NCI-H1436 treated with DMSO at 0.1 percent for 48 hours (cell line): ENCODE results near the gene UBE2E2.

Experiments
- DNase-seq: peaks from one replicate; lab custom pipeline; 2025; lab: John Stamatoyannopoulos, UW

The UBE2E2 gene

DNA sequence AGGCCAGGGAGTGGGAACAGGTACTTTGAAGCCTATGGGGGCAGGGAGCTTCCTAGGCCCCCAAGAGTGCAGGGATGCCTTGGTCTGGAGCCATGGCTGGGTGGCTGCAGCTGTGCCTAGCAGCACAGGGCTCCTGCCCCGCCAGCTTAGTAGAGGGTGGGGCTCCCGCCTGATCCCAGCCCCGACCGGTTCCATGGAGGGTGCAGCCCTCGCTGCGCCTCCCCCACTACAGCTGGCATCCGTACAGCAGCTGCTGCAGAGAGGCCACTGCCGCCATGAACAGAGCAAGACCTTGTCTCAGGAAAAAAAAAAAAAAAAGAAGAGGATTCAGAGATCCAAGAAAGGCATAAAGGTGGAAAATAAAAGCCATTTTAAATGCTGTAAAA lies 277.2 kb downstream of the UBE2E2 start:
- DNase-seq = no peak

DNA sequence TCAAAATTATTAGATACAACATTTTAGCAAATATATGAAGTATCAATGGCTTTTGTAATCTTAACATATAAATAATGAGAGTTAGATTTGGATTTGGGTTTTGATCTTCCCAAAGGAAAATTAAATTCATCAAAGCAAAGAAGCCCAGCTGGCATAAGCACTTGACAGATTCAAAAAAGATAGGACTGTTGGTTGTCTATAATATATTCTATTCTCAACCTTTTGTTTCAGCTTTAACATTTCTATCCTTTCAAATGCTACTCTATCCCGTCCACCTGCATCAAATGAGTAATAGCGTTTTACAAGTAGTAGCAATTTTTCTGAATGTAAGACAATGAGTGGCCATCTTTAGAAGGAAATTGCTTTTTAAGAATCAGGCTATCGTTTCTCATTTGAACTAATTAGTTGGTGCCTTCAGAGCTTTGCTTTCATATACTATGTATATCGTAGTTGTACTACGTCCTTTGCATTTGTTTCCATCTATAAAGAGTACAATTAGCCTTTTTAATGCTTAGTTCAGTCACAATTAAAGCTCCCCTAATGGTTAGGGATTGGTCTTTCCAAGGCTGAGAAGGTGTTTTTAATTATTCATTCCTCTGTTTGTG lies 278.0 kb downstream of the UBE2E2 start:
- no peak for DNase-seq

DNA sequence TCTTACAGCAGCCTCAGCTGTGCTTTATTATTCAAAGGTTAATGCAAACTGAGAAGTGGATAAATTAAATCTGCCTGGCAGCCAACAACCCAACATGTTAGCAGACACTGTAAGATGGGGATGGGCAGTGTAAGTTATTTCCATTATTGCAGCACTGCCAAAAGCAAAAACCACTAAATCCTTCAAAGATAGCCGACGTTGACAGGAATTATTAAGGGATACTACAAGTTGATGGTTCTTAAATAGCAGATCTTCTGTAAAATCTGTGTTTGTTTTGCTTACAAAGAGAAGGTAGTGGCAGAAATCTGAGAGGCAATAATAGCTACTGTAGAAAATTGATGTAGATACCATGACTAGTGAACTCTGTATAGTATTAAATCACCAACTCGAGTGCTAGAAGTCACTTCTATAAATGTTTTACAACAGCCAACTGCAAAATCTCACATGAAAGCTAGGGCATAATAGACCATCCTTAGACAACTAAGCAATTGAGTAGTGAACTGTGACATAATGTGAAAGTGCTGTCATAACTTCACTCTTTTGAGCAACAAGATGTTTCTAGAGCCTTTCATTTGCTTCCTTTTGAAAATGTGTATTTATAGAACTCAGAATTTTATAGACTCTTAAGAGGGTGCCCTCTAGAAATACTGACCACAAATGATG lies 278.6 kb downstream of the UBE2E2 start:
- no peak for DNase-seq

DNA sequence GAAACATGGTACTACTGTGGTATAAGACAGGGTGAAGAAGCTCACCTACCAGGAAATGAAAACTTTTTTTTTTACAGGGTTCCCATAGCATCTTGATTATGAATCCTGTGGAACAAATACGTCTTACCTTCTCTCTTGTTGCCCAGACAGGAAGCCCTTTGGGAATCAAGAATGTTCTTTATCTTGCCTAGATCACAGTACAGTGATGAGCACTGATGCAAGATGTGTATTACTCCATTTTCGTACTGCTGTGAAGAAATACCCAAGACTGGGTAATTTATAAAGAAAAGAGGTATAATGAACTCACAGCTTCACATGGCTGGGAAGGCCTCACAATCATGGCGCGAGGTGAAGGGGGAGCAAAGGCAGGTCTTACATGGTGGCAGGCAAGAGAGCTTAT lies 281.3 kb downstream of the UBE2E2 start:
- DNase-seq = no peak

DNA sequence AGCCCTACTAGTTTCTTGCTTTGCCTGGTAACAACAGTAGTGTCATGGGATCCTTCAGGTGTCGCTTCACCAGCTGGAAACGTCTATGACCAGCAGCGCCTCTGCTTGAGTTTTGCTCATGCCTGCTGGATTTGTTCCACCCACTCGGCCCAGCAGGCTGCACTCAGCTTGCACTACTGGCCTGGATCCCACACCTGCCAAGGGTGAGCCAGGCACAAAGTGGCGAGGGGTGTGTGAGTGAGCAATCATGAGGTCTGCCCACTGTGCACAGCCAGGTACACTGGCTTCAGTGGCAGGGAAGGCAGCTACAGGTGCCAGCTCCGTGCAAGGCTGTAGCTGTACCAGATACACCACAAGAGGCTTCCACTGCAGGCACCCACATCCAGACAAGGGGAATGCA lies 282.8 kb downstream of the UBE2E2 start:
- no peak for DNase-seq

DNA sequence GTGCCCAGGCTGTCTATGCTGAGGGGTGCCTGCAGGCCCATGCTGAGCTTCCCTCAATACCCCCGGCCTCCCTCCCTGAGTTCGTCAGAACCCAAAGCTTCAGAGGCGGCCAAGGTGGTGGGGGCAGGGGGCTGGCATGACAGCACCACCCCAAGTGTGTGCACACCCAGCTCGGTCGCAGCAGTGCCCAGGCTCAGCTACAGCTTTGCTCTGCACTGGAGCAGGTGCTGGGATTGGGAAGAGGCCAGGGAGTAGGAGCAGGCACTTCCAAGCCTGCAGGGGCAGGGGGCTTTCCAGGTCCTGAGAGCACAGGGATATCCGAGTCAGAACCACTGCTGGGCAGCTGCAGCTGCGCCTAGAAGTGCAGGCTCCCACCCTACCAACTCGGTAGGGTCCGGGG lies 283.9 kb downstream of the UBE2E2 start:
- DNase-seq = no peak

DNA sequence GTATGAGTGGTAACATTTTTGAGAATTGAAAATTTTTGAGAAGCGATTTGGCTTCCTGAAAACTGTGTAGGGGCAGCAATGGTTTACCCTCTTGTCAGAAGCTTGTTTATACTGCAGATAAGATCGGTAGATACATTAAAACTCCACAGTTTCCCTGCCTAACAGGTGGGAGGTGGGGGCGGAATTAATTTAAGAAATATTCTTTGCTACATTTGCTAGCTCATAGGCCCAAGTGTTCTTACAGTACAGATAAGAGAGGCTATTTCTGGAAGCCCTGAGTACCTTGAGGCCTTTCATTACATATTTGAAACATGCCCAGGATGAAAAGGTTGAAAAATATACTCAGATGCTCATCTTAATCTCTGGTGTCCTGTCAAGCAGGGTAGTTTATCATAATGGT lies 285.5 kb downstream of the UBE2E2 start:
- DNase-seq = no peak

DNA sequence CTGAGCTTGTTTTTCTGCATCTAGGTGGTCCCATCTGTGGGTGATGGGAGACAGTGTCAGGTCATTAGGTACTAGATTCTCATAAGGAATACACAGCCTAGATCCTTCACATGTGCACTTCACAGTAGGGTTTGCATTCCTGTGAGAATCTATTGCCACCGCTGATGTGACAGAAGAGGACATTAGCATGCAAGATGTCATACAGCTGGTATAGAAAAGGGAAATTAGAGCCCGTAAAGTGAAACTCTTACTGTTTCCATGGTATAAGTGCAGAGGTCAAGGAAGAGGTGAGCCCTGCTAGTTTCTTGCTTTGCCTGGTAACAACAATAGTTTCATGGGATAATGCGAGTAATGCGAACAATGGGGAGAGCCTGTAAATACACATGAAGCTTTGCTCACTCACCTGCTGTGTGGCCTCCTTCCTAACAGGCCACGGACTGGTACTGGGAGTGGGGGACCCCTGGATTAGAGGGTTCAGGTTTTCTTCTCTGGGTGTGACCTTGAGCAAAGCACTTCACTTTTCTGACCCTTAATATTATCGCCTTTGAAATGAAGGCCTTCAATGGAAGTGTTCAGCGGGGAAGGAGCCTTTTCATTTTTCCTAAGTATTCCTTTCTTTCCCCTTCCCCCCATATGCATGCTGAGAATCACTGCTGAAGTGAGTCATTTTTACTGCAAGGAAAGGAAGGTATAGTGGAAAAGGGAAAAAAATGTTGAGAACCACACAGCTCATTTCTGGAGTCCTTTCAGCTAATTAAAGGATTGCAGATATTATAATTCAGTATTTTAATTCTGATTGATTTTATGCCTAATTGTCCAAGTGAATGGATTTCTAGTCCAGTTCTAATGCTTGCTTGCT lies 286.4 kb downstream of the UBE2E2 start:
- no peak for DNase-seq

DNA sequence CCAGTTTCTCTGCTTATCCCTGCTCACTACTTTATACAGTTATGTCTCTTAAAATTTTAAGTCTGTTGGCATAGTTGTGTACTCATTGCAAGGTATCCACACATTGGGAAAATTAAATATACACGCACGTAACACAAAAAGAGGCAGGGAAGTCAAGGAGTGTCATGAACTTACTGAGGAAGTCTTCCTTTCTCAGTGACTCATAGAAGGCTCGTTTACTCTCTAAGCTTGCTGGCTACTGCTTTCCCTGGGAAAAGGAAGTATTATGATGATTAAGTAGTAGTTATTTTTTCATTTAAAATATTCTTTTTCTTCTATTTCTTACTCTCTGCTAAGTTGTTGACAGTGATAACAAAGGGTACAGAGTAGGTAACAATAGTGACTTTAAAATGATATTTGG lies 287.3 kb downstream of the UBE2E2 start:
- DNase-seq = no peak

DNA sequence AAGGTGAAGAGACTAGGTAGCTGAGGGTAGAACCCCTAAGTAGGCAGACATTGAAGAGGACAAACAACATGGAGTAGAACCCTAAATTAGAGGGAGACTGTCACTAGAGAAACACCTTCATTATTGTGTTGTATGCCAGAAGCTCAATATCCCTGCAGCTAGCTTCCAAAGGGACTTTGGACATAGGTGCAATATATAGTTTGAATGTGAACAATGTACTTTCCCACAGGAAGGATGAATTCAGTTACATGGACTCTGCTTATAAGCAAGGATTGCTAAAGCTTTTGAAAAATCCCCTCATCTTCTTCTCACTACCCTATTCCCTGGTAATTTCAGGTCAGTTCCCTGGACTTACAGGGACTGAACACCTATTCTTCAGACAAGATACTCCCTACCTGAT lies 288.9 kb downstream of the UBE2E2 start:
- no peak for DNase-seq

DNA sequence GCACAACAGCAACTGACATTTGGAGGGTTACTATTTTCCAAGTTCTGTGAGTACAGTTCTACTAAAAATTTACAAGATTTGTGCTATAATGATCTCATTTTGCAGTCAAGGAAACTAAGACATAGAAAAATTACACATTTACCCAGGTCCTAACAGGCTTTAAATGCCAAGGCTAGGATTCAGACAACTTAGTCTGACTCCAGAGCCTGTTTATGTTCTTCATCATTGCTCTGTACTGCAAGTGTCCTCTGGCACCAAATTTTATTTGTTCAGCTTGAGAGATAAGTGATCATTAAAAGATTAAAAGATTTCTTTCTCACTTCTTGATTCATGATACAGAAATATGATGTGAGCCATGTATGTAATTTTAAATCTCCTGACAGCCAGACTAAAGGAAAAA lies 290.8 kb downstream of the UBE2E2 start:
- no peak for DNase-seq

DNA sequence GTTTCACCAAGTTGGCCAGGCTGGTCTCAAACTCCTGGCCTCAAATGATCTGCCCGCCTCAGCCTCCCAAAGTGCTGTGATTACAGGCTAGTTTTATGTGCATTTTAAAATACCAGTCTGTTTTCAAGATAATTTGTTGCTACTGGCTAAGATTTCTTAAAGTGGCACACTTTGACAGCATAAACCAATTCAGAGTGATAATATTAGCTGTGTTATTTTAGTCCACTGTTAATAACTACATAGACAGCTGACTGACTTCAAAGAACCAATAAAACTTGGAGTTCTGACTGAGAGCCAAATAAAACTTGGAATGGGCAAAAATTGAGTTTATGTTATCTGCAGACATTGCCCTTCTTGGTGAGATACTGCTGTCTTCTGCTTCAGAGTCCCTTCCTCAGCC lies 291.8 kb downstream of the UBE2E2 start:
- DNase-seq = no peak

DNA sequence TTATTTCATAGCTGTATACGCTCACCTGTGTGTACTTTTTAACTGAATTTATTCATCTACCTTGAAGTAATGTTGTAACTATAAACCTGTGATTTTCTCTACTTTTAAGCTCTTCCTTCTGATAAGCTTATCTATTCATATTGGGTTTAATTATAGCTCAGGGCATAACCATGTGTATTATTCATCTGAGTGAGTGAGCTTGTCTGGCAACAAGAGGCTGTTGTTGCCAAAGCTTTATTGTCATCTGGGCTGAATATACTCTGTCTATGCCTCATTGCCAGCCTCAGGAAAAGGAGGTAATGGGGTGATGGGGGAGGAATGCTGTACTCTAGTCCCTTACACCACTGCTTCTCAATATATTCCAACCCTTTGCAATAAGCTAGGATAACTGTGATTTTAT lies 292.4 kb downstream of the UBE2E2 start:
- no peak for DNase-seq

DNA sequence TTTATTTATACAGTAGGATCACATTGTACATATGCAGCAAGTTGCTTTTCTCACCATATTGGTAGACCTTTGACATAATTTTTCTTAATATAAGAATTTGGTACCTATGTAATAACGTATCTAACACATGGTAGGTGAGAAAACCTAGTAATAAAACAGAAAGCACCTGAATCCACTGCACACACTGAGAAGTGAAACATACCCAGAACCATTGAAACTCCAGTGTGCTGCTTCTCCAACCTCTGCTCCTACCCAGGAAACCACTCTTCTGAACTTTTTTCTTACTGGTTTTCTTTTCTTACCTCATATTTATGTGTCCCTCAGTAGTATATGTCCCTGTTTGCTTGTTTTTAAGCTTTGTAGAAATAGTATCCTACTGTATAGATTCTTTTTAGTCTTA lies 293.0 kb downstream of the UBE2E2 start:
- DNase-seq = no peak

DNA sequence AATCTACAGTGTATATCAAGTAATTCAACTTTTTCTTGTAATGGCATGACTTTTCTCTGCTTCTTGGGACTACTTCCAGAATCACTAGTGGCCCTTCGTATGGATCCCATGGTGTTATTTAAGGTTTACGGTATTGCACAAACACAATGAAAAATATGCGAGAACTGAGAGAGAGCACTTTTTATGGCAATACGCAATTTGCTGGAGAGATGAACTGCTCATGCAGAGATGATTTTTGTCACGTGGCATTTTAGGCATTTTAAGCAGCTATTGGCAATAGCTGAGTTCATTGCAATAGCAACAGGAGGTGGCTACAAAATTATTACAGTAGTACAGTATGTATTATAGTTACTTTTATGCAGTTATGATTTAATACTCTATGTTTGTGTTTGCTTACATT lies 294.0 kb downstream of the UBE2E2 start:
- DNase-seq = no peak

DNA sequence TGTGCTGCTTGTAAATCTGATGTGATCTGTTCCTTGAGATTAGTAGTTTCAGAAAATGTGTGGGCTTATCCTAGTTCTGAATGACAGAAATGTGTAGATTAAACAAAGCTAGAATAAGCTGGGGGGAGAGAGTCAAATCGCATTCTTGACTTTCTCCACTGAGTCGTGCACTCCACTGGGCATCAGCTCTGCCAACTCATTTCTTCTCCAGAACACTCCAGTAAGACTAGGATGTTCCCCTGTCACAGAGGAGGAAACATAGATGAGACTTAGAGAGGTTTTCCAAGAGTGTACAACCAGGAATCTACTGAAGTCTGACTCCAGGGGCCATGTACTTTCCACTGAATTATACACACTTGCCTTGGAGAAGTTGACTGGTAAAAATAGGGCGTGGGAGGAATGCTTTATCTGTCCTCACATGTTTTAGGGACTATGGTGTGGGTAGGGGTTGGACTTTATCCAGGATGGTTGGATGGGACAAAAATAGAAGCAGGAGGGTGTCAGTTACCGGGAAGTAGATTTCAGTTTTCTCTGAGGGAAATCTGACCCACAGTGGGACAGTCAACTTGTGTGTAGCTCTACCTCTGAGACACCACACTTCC lies 298.2 kb downstream of the UBE2E2 start:
- no peak for DNase-seq

DNA sequence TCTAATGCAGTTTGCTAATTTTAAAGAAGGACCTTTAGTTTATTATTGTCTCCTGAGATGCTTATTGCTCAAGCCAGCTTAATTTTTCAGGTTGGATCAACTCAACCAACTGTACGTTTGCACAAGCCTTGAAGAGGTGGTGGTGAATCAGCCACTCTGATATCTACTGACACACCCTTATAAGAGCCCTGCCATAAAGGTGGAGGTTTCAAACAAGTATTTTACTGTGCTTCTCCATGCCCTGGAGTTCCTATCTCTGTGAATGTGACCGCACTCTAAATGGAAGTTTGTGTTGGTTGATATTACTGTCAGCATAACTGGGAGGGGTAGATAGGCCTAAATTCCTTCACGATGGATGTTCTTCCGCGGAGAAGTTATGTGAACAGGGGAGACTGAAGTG lies 305.3 kb downstream of the UBE2E2 start:
- no peak for DNase-seq

DNA sequence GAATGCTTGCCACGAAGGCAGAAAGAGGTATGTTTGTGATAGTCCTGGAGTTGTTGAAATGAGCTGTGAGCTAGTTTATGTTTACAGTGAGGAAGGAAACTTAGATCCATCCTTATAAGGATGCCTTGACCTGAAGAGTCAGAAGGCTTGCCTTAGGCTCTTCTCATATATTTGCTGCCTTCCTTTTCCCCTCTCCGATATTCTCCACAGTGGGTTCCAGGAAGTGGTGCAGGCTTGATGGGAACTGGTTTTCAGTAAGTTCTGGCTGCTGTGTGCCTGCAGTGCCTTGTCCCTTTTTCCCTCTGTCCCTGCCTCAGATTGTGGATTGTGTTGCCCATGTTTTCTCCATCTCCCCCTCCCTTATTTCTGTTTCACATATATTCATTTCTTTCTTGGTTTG lies 315.3 kb downstream of the UBE2E2 start:
- DNase-seq = no peak

DNA sequence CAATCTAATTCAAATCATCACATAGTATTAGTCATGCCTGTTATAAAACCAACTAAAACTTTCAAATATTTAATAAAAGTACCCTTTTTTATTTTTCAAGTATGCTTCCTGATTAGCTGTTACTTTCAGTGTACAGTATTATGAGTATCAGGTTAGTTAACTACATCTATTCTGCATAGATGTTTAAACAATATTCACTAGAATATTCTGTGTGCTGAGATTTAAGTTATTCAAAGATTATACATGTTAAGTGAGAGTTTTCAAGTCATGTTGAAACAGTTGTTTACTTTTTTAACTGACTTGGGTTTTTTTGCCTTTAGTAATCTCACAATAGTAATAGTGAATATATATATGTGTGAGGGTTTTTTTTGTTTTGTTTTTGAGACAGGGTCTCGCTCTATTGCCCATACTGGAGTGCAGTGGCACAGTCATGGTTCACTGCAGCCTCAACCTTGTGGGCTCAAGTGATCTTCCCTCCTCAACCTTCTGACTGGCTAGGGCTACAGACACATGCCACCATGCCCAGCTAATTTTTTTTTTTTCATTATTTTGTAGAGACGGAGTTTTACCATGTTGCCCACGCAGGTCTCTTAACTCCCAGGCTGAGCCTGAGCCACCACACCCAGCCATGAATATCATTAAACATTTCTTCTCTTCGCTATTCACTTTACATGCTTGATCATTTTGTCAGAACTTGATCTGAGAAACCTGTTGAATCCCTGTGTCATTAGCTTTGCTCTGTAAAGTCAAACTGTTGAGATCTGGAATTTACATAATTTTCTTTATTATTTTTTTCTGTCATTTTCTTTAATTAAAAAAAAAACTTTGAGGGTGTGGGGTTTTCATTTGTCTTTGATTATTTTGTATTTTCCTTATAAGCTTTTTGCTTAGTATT lies 316.4 kb downstream of the UBE2E2 start:
- no peak for DNase-seq

DNA sequence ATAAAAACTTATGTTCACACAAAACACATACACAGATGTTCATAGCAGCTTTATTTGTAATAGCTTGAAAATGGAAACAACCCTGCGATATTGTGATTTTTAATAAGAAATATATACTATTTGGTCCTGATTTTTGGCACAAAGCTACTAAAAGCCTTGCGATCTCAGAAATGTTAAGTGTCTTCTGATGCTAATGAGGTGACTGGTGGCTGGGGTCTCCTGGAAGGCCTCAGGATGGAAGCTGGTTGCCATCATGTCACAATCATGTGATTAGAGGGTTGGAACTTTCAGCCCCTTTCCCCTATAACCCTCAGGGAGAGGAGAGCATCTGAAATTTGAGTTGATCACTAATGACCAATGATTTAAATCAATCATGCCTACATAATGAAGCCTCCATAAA lies 324.2 kb downstream of the UBE2E2 start:
- no peak for DNase-seq

DNA sequence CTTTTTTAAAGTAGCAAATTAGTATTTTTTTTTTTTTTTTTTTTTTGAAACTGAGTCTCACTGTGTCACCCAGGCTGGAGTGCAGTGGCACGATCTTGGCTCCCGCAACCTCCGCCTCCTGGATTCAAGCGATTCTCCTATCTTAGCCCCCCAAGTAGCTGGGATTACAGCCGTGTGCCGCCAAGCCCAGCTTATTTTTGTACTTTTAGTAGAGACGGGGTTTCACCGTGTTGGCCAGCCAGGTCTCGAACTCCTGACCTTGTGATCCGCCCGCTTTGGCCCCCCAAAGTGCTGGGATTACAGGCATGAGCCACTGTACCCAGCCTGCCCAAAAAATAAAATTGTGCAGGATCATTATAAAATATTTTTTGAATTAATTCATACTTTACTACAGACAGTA lies 330.5 kb downstream of the UBE2E2 start:
- DNase-seq = no peak

DNA sequence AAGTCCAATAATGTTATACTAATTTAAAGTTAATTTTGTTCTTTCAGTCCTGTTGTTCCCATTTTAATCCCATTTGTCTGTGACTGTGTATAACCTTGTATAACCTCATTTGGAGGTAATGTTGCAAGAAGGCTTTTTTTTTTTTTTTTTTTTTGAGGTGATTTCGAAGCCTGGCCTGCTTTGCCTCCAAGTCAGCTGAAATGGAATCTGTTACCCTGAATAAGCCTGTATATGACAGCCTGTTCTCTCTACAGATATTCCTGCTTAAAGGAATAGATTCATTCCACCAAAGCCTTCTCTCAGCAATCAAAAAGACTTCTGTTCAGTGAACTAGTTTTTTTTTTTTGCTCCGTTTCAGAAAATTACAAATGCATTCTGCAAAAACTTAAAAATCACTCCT lies 330.9 kb downstream of the UBE2E2 start:
- no peak for DNase-seq
